HFF-Myc (cell line): ENCODE data around the gene NR5A1.

Experiments
- DNase-seq: peaks from one replicate; pipeline ENCODE4 v3.0.0-alpha.2; 2011; ENCODE audit warnings: low read depth; ENCODE audit errors: extremely low read depth
- H3K4me3 ChIP-seq: replicated peaks from 2 replicates; pipeline ENCODE4 v1.5.1; 2011; ENCODE audit warnings: low read depth, mild to moderate bottlenecking, control low read depth, low read length
- CTCF ChIP-seq: IDR thresholded peaks from 2 replicates; pipeline ENCODE4 v1.5.1; 2012; ENCODE audit warnings: mild to moderate bottlenecking, low read depth, low read length, control low read depth; ENCODE audit errors: missing control alignments

NR5A1 gene

GRCh38 chr9:124469011-124469832 lies 38.0 kb downstream of the NR5A1 start:
- TF ChIP-seq CTCF, result no peak
- no peak for DNase-seq
- no peak overlapping the region for H3K4me3 ChIP-seq

GRCh38 chr9:124468061-124468740 lies 39.0 kb downstream of the NR5A1 start:
- no peak for DNase-seq
- H3K4me3 ChIP-seq, result no peak overlapping the region
- no peak for TF ChIP-seq CTCF

GRCh38 chr9:124467410-124468060 lies 39.7 kb downstream of the NR5A1 start:
- no peak for TF ChIP-seq CTCF
- no peak for DNase-seq

GRCh38 chr9:124465736-124466135 lies 41.5 kb downstream of the NR5A1 start:
- H3K4me3 ChIP-seq, result no peak overlapping the region
- DNase-seq, result no peak
- TF ChIP-seq CTCF, result no peak

More at GRCh38 chr9:124467410-124468060, 39.7 kb downstream of the NR5A1 start:
- H3K4me3 ChIP-seq, result no peak overlapping the region

GRCh38 chr9:124462739-124463138 lies 44.5 kb downstream of the NR5A1 start:
- no peak overlapping the region for H3K4me3 ChIP-seq
- no peak for DNase-seq
- TF ChIP-seq CTCF, result no peak

- no peak for TF ChIP-seq CTCF
- no peak for DNase-seq
Measured at GRCh38 chr9:124458441-124458840, 48.8 kb downstream of the NR5A1 start.

More at GRCh38 chr9:124458441-124458840, 48.8 kb downstream of the NR5A1 start:
- H3K4me3 ChIP-seq, result no peak overlapping the region
